IMR-90 (cell line): ENCODE measurements around the gene ENOX1. TPM values are rescaled to one million over a fixed set of nuclear protein-coding genes. Genes with fewer than 3 reads are reported as not detected.

Experiments
- ATAC-seq: fragments of 200-7000 bp; cut with Tn5 transposase; 2 replicates; pipeline ENCODE4 v1.9.1; 2020; ENCODE audit warnings: low read depth, mild to moderate bottlenecking, moderate library complexity
- BruUV-seq: library from RNA; stranded (reverse); fragments of 400-500 nt; replicated peaks from 2 replicates; lab custom pipeline; 2021; lab: Mats Ljungman, UMichigan
- CTCF ChIA-PET: fragments of 300-600 bp; formaldehyde crosslinking; extraction: SDS; loops from one replicate; lab custom pipeline; 2021; ENCODE audit warnings: antibody characterized with exemption; lab: Yijun Ruan, JAX
- POLR2A ChIA-PET: fragments of 300-600 bp; sonication (Branson Sonifier 250); formaldehyde crosslinking; loops from one replicate; lab custom pipeline; 2022; ENCODE audit warnings: antibody characterized with exemption; ENCODE audit not compliant: unreplicated experiment; lab: Charles Lee
- DNase-seq: peaks from one replicate; pipeline ENCODE4 v3.0.0; 2013
- H2AFZ ChIP-seq: replicated peaks from 2 replicates; pipeline ENCODE3; 2013; ENCODE audit warnings: low read length, mild to moderate bottlenecking; ENCODE audit not compliant: poor library complexity
- H2AK5ac ChIP-seq: 2 replicates; pipeline ENCODE4 v1.6.1; 2013; ENCODE audit warnings: low read depth, low read length, inconsistent platforms
- H2AK9ac ChIP-seq: replicated peaks from 2 replicates; pipeline ENCODE3; 2013; ENCODE audit warnings: mild to moderate bottlenecking, low read depth, low read length, moderate library complexity; ENCODE audit not compliant: poor library complexity
- H2BK120ac ChIP-seq: 2 replicates; pipeline ENCODE4 v1.6.1; 2013; ENCODE audit warnings: low read depth, low read length, inconsistent platforms
- H2BK15ac ChIP-seq: 3 replicates; pipeline ENCODE4 v1.6.1; 2013; ENCODE audit warnings: low read depth, low read length, inconsistent platforms
- H2BK20ac ChIP-seq: 2 replicates; pipeline ENCODE4 v1.6.1; 2013; ENCODE audit warnings: low read depth, mild to moderate bottlenecking, inconsistent platforms, low read length, moderate library complexity
- H2BK5ac ChIP-seq: 2 replicates; pipeline ENCODE4 v1.6.1; 2013; ENCODE audit warnings: mild to moderate bottlenecking, low read depth, low read length, inconsistent platforms; ENCODE audit not compliant: poor library complexity, severe bottlenecking
- H3K14ac ChIP-seq: replicated peaks from 2 replicates; pipeline ENCODE4 v1.6.1; 2013; ENCODE audit warnings: low read depth, low read length, inconsistent platforms
- H3K18ac ChIP-seq: 2 replicates; pipeline ENCODE4 v1.6.1; 2013; ENCODE audit warnings: low read depth, low read length, control low read depth
- H3K23ac ChIP-seq: 2 replicates; pipeline ENCODE4 v1.6.1; 2013; ENCODE audit warnings: low read depth, low read length, inconsistent platforms
- H3K27ac ChIP-seq: 2 replicates; pipeline ENCODE4 v1.5.1; 2013; ENCODE audit warnings: mild to moderate bottlenecking, control low read depth, low read length; ENCODE audit not compliant: insufficient read depth
- H3K27me3 ChIP-seq: 2 replicates; pipeline ENCODE4 v1.6.1; 2013; ENCODE audit warnings: low read length; ENCODE audit not compliant: control insufficient read depth, insufficient read depth
- H3K36me3 ChIP-seq: 2 replicates; pipeline ENCODE4 v1.6.1; 2013; ENCODE audit warnings: low read length, mixed read lengths; ENCODE audit not compliant: control insufficient read depth, insufficient read depth
- H3K4ac ChIP-seq: 2 replicates; pipeline ENCODE4 v1.6.1; 2013; ENCODE audit warnings: low read depth, low read length, inconsistent platforms
- H3K4me1 ChIP-seq: 2 replicates; pipeline ENCODE4 v1.6.1; 2013; ENCODE audit warnings: low read length, mixed read lengths; ENCODE audit not compliant: control insufficient read depth, insufficient read depth
- H3K4me2 ChIP-seq: 2 replicates; pipeline ENCODE4 v1.6.1; 2013; ENCODE audit warnings: low read depth, mild to moderate bottlenecking, control low read depth, low read length, moderate library complexity
- H3K4me3 ChIP-seq: 2 replicates; pipeline ENCODE4 v1.5.1; 2013; ENCODE audit warnings: low read depth, mild to moderate bottlenecking, control low read depth, low read length, moderate library complexity; ENCODE audit not compliant: insufficient read depth
- H3K56ac ChIP-seq: 2 replicates; pipeline ENCODE4 v1.6.1; 2013; ENCODE audit warnings: low read length, inconsistent platforms; ENCODE audit not compliant: insufficient read depth; ENCODE audit errors: extremely low read depth
- H3K79me1 ChIP-seq, 2 experiments: 2 replicates each; pipeline ENCODE4 v1.6.1; 2013; ENCODE audit warnings: low read length in 2 of 2, inconsistent platforms in 1 of 2, low read depth in 1 of 2
- H3K9ac ChIP-seq: 2 replicates; pipeline ENCODE4 v1.6.1; 2013; ENCODE audit warnings: low read depth, low read length, control low read depth
- H3K9me1 ChIP-seq: 2 replicates; pipeline ENCODE4 v1.6.1; 2013; ENCODE audit warnings: low read length, inconsistent platforms; ENCODE audit not compliant: insufficient read depth
- H3K9me3 ChIP-seq: 2 replicates; pipeline ENCODE4 v1.6.1; 2013; ENCODE audit warnings: low read length; ENCODE audit not compliant: control insufficient read depth, insufficient read depth
- H4K20me1 ChIP-seq: 2 replicates; pipeline ENCODE4 v1.6.1; 2013; ENCODE audit warnings: low read length, inconsistent platforms; ENCODE audit not compliant: insufficient read depth
- H4K5ac ChIP-seq: 2 replicates; pipeline ENCODE4 v1.6.1; 2013; ENCODE audit warnings: mild to moderate bottlenecking, low read depth, low read length, control low read depth
- H4K8ac ChIP-seq, 2 experiments: 2 replicates each; pipeline ENCODE4 v1.6.1; 2013; ENCODE audit warnings: low read depth in 2 of 2, low read length in 2 of 2, control low read depth in 1 of 2, inconsistent platforms in 1 of 2
- H4K91ac ChIP-seq: 2 replicates; pipeline ENCODE4 v1.6.1; 2013; ENCODE audit warnings: low read depth, low read length, inconsistent platforms; ENCODE audit not compliant: insufficient read depth
- BHLHE40 ChIP-seq: fragments of 150-350 bp; IDR thresholded peaks from 2 replicates; pipeline ENCODE4 v1.6.1; 2016; ENCODE audit warnings: mild to moderate bottlenecking, low read depth, low read length
- CEBPB ChIP-seq: IDR thresholded peaks from 2 replicates; pipeline ENCODE4 v1.6.1; 2012; ENCODE audit warnings: low read depth, low read length, improper control_type of control experiment
- CHD1 ChIP-seq: IDR thresholded peaks from 2 replicates; pipeline ENCODE4 v1.6.1; 2012; ENCODE audit warnings: low read depth, low read length, improper control_type of control experiment
- ELK1 ChIP-seq: fragments of 150-350 bp; IDR thresholded peaks from 2 replicates; pipeline ENCODE4 v1.6.1; 2016; ENCODE audit warnings: low read depth, mild to moderate bottlenecking, low read length, moderate library complexity, borderline replicate concordance
- FOS ChIP-seq: fragments of 150-350 bp; IDR thresholded peaks from 2 replicates; pipeline ENCODE4 v1.6.1; 2016; ENCODE audit warnings: low read depth, low read length
- MAFK ChIP-seq: IDR thresholded peaks from 2 replicates; pipeline ENCODE4 v1.6.1; 2012; ENCODE audit warnings: low read depth, low read length, improper control_type of control experiment
- MAZ ChIP-seq: IDR thresholded peaks from 2 replicates; pipeline ENCODE4 v1.6.1; 2012; ENCODE audit warnings: low read depth, mild to moderate bottlenecking, low read length, improper control_type of control experiment, moderate library complexity, borderline replicate concordance
- MXI1 ChIP-seq: IDR thresholded peaks from 2 replicates; pipeline ENCODE4 v1.6.1; 2012; ENCODE audit warnings: low read depth, mild to moderate bottlenecking, low read length, moderate library complexity, borderline replicate concordance
- NFE2L2 ChIP-seq: fragments of 150-350 bp; IDR thresholded peaks from 2 replicates; pipeline ENCODE4 v1.6.1; 2016; ENCODE audit warnings: low read depth, mild to moderate bottlenecking, low read length
- POLR2A ChIP-seq: IDR thresholded peaks from 2 replicates; pipeline ENCODE4 v1.6.1; 2012; ENCODE audit warnings: mild to moderate bottlenecking, low read depth, low read length
- RAD21 ChIP-seq: IDR thresholded peaks from 2 replicates; pipeline ENCODE4 v1.6.1; 2012; ENCODE audit warnings: low read length, improper control_type of control experiment
- RCOR1 ChIP-seq: IDR thresholded peaks from 2 replicates; pipeline ENCODE4 v1.6.1; 2012; ENCODE audit warnings: mild to moderate bottlenecking, low read length, improper control_type of control experiment; ENCODE audit not compliant: insufficient replicate concordance
- RFX5 ChIP-seq: IDR thresholded peaks from 2 replicates; pipeline ENCODE4 v1.8.0; 2012; ENCODE audit warnings: low read depth, mild to moderate bottlenecking, low read length, moderate library complexity
- SMC3 ChIP-seq: fragments of 150-350 bp; IDR thresholded peaks from 2 replicates; pipeline ENCODE4 v1.6.1; 2016; ENCODE audit warnings: low read depth, mild to moderate bottlenecking, antibody characterized with exemption, low read length, moderate library complexity
- USF2 ChIP-seq: fragments of 150-350 bp; IDR thresholded peaks from 2 replicates; pipeline ENCODE4 v1.6.1; 2017; ENCODE audit warnings: mild to moderate bottlenecking, antibody characterized with exemption, low read length, low read depth
- WGBS, 2 experiments: methylation state at CpG; one replicate each; pipeline versions ENCODE4 v1.1.5 to v1.1.7; 2013; ENCODE audit warnings: missing lambda C conversion rate in 2 of 2; ENCODE audit not compliant: insufficient read length in 1 of 2; ENCODE audit errors: extremely low coverage in 2 of 2; 5-methylcytosine and 5-hydroxymethylcytosine counted together
- dilution Hi-C: fragments of 300-500 bp; cut with HindIII; formaldehyde crosslinking; loops from one replicate; pipeline ENCODE4 v1.14.3; 2018; ENCODE audit warnings: low sequenced_read_pairs; ENCODE audit not compliant: unreplicated experiment
- in situ Hi-C: fragments of 300-500 bp; cut with MboI; formaldehyde crosslinking; loops from 3 replicates; pipeline ENCODE4 v1.14.3; 2019; ENCODE audit warnings: low sequenced_read_pairs, inconsistent platforms, mixed read lengths
- intact Hi-C: fragments of 100-400 bp; cut with micrococcal nuclease; formaldehyde crosslinking; loops from 2 replicates; pipeline ENCODE4 v1.10.0; 2022
- polyA plus RNA-seq, 3 experiments: library from polyadenylated mRNA; depleted of rRNA; stranded (reverse); fragments of >200 nt; gene quantifications; 2 replicates each; pipeline ENCODE4 v1.2.3, GENCODE V29; 2012; ENCODE audit warnings: low replicate concordance in 1 of 3
- total RNA-seq: library from RNA; depleted of rRNA; stranded (reverse); fragments of >200 nt; gene quantifications from 2 replicates; pipeline ENCODE4 v1.2.3, GENCODE V29; 2012
- TF ChIP-seq, protein P1 (sequence below): conservative IDR thresholded peaks from 2 replicates; pipeline ENCODE4 v1.5.1; 2012; ENCODE audit warnings: mild to moderate bottlenecking, low read depth, low read length, improper control_type of control experiment

ENOX1 gene
- total and polyA plus RNA-seq, 2 of the 4 experiments (the other 2 are of a cell fraction), result 0.99 to 1.3 TPM

DNA sequence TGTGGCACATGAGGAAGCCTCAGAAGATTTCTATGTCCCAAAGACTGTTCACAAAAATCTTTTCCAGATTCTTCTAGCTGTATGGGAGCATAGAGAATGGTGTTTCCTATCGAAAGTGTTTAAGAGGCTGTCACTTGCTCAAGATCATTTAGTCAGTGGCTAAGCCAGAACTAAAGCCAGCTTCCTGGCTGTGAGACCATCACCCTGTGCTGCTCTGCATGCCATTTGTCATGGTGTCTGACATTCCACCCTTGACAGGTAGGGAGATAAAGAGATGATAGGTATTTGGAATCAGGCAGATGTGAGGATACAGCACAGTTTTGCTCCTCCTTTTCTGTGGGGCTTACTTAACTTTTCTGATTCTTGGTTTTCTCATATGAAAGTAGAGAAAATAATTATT is 586.0 kb downstream of the ENOX1 start:
- no peak overlapping the region for H2BK5ac ChIP-seq
- intact Hi-C loops (no loop called here), dilution Hi-C loops (no loop called here), in situ Hi-C loops (no loop called here)
- H3K79me1 ChIP-seq, result no peaks in the 10 kb centered on the region
- no peak overlapping the region for H3K4me3 ChIP-seq
- ChIA-PET CTCF (no interaction called here), POLR2A (no interaction called here)
- peaks cover 1% of the 10 kb centered on the region for H3K27me3 ChIP-seq
- no peak overlapping the region for H3K14ac ChIP-seq
- H2AFZ ChIP-seq, result no peak overlapping the region
- DNase-seq, result no peak
- no TSS peak for BruUV-seq
- H2AK9ac ChIP-seq, result no peak overlapping the region
- H2BK20ac ChIP-seq, result no peak overlapping the region
- no peak overlapping the region for H2BK120ac ChIP-seq
- no peak overlapping the region for H3K27ac ChIP-seq
- no peak overlapping the region for H2AK5ac ChIP-seq
- no peak for TF ChIP-seq ELK1
- TF ChIP-seq POLR2A, result no peak
- no peak for TF ChIP-seq MAFK
- no peak for TF ChIP-seq RFX5
- no peak for TF ChIP-seq CHD1
- TF ChIP-seq, protein P1, sequence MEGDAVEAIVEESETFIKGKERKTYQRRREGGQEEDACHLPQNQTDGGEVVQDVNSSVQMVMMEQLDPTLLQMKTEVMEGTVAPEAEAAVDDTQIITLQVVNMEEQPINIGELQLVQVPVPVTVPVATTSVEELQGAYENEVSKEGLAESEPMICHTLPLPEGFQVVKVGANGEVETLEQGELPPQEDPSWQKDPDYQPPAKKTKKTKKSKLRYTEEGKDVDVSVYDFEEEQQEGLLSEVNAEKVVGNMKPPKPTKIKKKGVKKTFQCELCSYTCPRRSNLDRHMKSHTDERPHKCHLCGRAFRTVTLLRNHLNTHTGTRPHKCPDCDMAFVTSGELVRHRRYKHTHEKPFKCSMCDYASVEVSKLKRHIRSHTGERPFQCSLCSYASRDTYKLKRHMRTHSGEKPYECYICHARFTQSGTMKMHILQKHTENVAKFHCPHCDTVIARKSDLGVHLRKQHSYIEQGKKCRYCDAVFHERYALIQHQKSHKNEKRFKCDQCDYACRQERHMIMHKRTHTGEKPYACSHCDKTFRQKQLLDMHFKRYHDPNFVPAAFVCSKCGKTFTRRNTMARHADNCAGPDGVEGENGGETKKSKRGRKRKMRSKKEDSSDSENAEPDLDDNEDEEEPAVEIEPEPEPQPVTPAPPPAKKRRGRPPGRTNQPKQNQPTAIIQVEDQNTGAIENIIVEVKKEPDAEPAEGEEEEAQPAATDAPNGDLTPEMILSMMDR, result no peak
- no peak for TF ChIP-seq CEBPB
- TF ChIP-seq RCOR1, result no peak
- no peak for TF ChIP-seq NFE2L2
- no peak for TF ChIP-seq BHLHE40
- TF ChIP-seq MAZ, result no peak
- no peak for TF ChIP-seq RAD21
- TF ChIP-seq USF2, result no peak
- no peak for TF ChIP-seq FOS
- TF ChIP-seq MXI1, result no peak
- no peak for TF ChIP-seq SMC3
- no peak overlapping the region for H3K18ac ChIP-seq
- no CpG with 5 or more reads among the region's 1 CpG for WGBS, 2 experiments
- no peak overlapping the region for H4K91ac ChIP-seq
- H3K36me3 ChIP-seq, result no peaks in the 10 kb centered on the region
- H4K20me1 ChIP-seq, result no peaks in the 10 kb centered on the region
- no peak overlapping the region for H2BK15ac ChIP-seq
- no peaks in the 10 kb centered on the region for H3K4me1 ChIP-seq
- H3K23ac ChIP-seq, result no peak overlapping the region
- peaks cover 6% of the 10 kb centered on the region for H3K9me3 ChIP-seq
- no peak overlapping the region for H4K5ac ChIP-seq
- H3K4ac ChIP-seq, result no peak overlapping the region
- no peak overlapping the region for H3K56ac ChIP-seq
- H3K9ac ChIP-seq, result no peak overlapping the region
- no peaks in the 10 kb centered on the region for H3K9me1 ChIP-seq
- no peak overlapping the region for H3K4me2 ChIP-seq
- ATAC-seq, result no peak
- H4K8ac ChIP-seq, result no peak overlapping the region
